Endothelial cell (in vitro differentiated cells): Measurements from ENCODE around the gene AKAP13. TPM values are rescaled to one million over a fixed set of nuclear protein-coding genes. Genes with fewer than 3 reads are reported as not detected.

Source experiments
- DNase-seq: peaks from one replicate; pipeline ENCODE4 v3.0.0; 2021; ENCODE audit warnings: low spot score
- H3K27ac Mint-ChIP-seq: one replicate; pipeline ENCODE4 v1.8.0; 2021; ENCODE audit warnings: mixed read lengths, inconsistent platforms; ENCODE audit not compliant: unreplicated experiment
- H3K27me3 Mint-ChIP-seq: one replicate; pipeline ENCODE4 v1.8.0; 2021; ENCODE audit warnings: mild to moderate bottlenecking, moderate library complexity, mixed read lengths, inconsistent platforms; ENCODE audit not compliant: unreplicated experiment
- H3K36me3 Mint-ChIP-seq: one replicate; pipeline ENCODE4 v1.8.0; 2021; ENCODE audit warnings: mild to moderate bottlenecking, low read depth, mixed read lengths, inconsistent platforms; ENCODE audit not compliant: unreplicated experiment
- H3K4me1 Mint-ChIP-seq: one replicate; pipeline ENCODE4 v1.8.0; 2021; ENCODE audit warnings: mild to moderate bottlenecking, mixed read lengths, inconsistent platforms; ENCODE audit not compliant: unreplicated experiment
- H3K4me3 Mint-ChIP-seq: one replicate; pipeline ENCODE4 v1.8.0; 2021; ENCODE audit warnings: mild to moderate bottlenecking, mixed read lengths, inconsistent platforms; ENCODE audit not compliant: unreplicated experiment
- H3K9me3 Mint-ChIP-seq: one replicate; pipeline ENCODE4 v1.8.0; 2021; ENCODE audit warnings: mixed read lengths, inconsistent platforms; ENCODE audit not compliant: unreplicated experiment
- CTCF ChIP-seq: fragments of 200-600 bp; sonication (generic); IDR thresholded peaks from one replicate; pipeline ENCODE4 v1.5.0; 2021; ENCODE audit warnings: antibody characterized with exemption; ENCODE audit not compliant: unreplicated experiment
- total RNA-seq: library from RNA; stranded (reverse); fragmentation: NEBNext Ultra II Directional; extraction: Animal tissue kit (Norgen Biotek cat#: 25700); gene quantifications from one replicate; pipeline ENCODE4 v1.2.1, GENCODE V29; 2021; ENCODE audit not compliant: unreplicated experiment

Gene AKAP13
- total RNA-seq, 1 donor from 2014 or later: 249 TPM

GRCh38 chr15:85755471-85755870 is 375.1 kb downstream of the AKAP13 start:
- no peak for DNase-seq
- no peak overlapping the region for H3K27ac Mint-ChIP-seq
- no peaks in the 10 kb centered on the region for H3K9me3 Mint-ChIP-seq
- H3K4me1 Mint-ChIP-seq: peaks cover 24% of the 10 kb centered on the region
- H3K4me3 Mint-ChIP-seq: no peak overlapping the region
- peaks cover 16% of the 10 kb centered on the region for H3K36me3 Mint-ChIP-seq
- peaks cover 19% of the 10 kb centered on the region for H3K27me3 Mint-ChIP-seq
- no peak for TF ChIP-seq CTCF

DNA sequence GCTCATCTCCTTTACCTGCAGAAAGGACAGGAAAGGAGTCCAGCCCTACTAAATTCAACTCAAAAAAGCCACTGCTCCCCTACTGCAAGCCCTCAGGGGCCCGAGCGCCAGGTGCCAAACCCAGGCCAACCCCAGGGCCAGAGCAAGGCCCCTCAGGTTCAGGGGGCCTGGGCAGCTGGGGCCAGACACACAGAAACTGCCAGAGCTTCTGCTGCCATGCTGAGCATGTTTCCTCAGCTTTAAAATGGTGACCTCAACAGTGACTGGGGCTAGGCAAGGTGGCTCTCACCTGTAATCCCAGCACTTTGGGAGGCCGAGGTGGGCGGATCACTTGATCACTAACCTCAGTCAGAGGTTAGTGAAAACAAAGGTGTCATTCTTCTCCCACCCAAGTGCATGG is 375.5 kb downstream of the AKAP13 start:
- Mint-ChIP-seq H3K36me3 (peaks cover 16% of the 10 kb centered on the region), H3K27me3 (peaks cover 14% of the 10 kb centered on the region), H3K4me1 (peaks cover 24% of the 10 kb centered on the region), H3K27ac (no peak overlapping the region), H3K4me3 (no peak overlapping the region), H3K9me3 (no peaks in the 10 kb centered on the region)
- no peak for DNase-seq
- TF ChIP-seq CTCF: no peak

DNA sequence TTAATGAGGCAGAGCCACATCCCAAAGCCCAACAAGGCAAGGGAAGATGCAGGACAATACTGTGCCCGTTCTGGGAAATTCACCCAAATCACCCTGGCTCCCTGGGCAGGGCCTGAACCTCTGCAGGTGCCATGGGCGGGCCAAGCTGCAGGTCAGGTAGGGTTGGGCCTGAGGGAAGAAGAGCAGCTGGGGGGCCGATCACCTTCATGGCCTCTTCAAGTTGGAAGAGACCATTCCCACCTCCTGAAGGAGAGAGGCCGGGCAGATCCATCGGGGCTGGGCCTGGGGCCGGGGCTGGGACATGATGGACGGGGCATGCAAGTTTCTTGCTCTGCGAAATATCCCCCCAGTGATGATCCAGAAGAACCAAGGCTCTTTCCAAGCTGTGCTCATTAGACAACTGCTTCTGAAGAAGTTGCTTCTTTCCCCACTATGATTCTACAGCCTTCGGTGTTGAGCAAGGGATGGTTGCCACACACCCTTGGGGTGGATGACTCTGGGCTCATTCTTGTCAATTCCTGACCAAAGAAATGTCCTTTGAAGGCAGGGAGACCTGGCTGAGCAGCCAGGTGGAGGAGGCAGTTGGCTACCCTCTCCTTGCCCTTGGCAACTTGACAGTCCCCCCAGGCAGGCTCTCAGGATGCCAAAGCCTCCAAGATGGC is 376.1 kb downstream of the AKAP13 start:
- Mint-ChIP-seq H3K4me1 (peaks cover 23% of the 10 kb centered on the region), H3K4me3 (no peak overlapping the region), H3K36me3 (peaks cover 17% of the 10 kb centered on the region), H3K9me3 (no peaks in the 10 kb centered on the region), H3K27me3 (peaks cover 14% of the 10 kb centered on the region), H3K27ac (no peak overlapping the region)
- TF ChIP-seq CTCF: no peak
- no peak for DNase-seq

- TF ChIP-seq CTCF: no peak
- no peak overlapping the region for H3K27ac Mint-ChIP-seq
- no peak for DNase-seq
Measured at GRCh38 chr15:85757073-85757938, 376.9 kb downstream of the AKAP13 start.

More at GRCh38 chr15:85757073-85757938, 376.9 kb downstream of the AKAP13 start:
- Mint-ChIP-seq H3K4me3 (no peak overlapping the region), H3K36me3 (peaks cover 19% of the 10 kb centered on the region), H3K27me3 (peaks cover 18% of the 10 kb centered on the region), H3K4me1 (peaks cover 19% of the 10 kb centered on the region), H3K9me3 (no peaks in the 10 kb centered on the region)
